ENCODE data around the gene VDAC2. TPM values are rescaled to one million over a fixed set of nuclear protein-coding genes. Genes with fewer than 3 reads are reported as not detected.
A peak's percentile ranks its signal among the peaks of the same experiment; 100 is the strongest.
"Not testable (repeated sequence)": the region's sequence is repeated elsewhere in the genome, so short reads cannot be mapped to it uniquely, and the experiment has no call there.

VDAC2 gene
- total RNA-seq (2014; rRNA removed; shearing (Covaris generic)): 160 and 164 TPM in 2 replicates

GRCh38 chr10:75210282-75211006 is at the start of gene VDAC2:
TSS of gene VDAC2 (plus strand) at chr10:75210796. CDS start at chr10:75211159, 363 bp downstream.
- peak; percentile 84 for DNase-seq (ENCODE audit: low read depth)

GRCh38 chr10:75165684-75166622 is 44.6 kb upstream of the VDAC2 start:
- peak; percentile 31 for DNase-seq (ENCODE audit: low read depth)

GRCh38 chr10:75166623-75166972 is 44.0 kb upstream of the VDAC2 start:
- no peak for DNase-seq (ENCODE audit: low read depth)

GRCh38 chr10:75168275-75168674 is 42.3 kb upstream of the VDAC2 start:
- DNase-seq (ENCODE audit: low read depth): no peak

GRCh38 chr10:75170215-75170614 is 40.4 kb upstream of the VDAC2 start:
- no peak for DNase-seq (ENCODE audit: low read depth)

GRCh38 chr10:75175046-75175445 is 35.5 kb upstream of the VDAC2 start:
- DNase-seq (ENCODE audit: low read depth): no peak

GRCh38 chr10:75176046-75176445 is 34.5 kb upstream of the VDAC2 start:
- DNase-seq (ENCODE audit: low read depth): no peak

- DNase-seq (ENCODE audit: low read depth): no peak
These were observed 33.9 kb upstream of the VDAC2 start for GRCh38 chr10:75176736-75177135.

- DNase-seq (ENCODE audit: low read depth): no peak
These were observed 30.9 kb upstream of the VDAC2 start for GRCh38 chr10:75179657-75180177.

- peak; percentile 11 for DNase-seq (ENCODE audit: low read depth)
These were observed 30.0 kb upstream of the VDAC2 start for GRCh38 chr10:75180592-75180991.

- no peak for DNase-seq (ENCODE audit: low read depth)
These were observed 29.5 kb upstream of the VDAC2 start for GRCh38 chr10:75181073-75181472.

- no peak for DNase-seq (ENCODE audit: low read depth)
These were observed 24.3 kb upstream of the VDAC2 start for GRCh38 chr10:75186310-75186709.

- DNase-seq (ENCODE audit: low read depth): peak; percentile 45
These were observed 22.6 kb upstream of the VDAC2 start for GRCh38 chr10:75187961-75188426.

GRCh38 chr10:75188522-75188921 is 22.1 kb upstream of the VDAC2 start:
- DNase-seq (ENCODE audit: low read depth): not testable (repeated sequence)

- no peak for DNase-seq (ENCODE audit: low read depth)
These were observed 21.1 kb upstream of the VDAC2 start for GRCh38 chr10:75189266-75190096.

GRCh38 chr10:75191821-75192568 is 18.6 kb upstream of the VDAC2 start:
- peak; percentile 67 for DNase-seq (ENCODE audit: low read depth)

GRCh38 chr10:75194625-75195024 is 16.0 kb upstream of the VDAC2 start:
- DNase-seq (ENCODE audit: low read depth): not testable (repeated sequence)

- peak; percentile 48 for DNase-seq (ENCODE audit: low read depth)
These were observed 15.4 kb upstream of the VDAC2 start for GRCh38 chr10:75195035-75195763.

- DNase-seq (ENCODE audit: low read depth): no peak
These were observed 13.5 kb upstream of the VDAC2 start for GRCh38 chr10:75197066-75197465.

- peak; percentile 18 for DNase-seq (ENCODE audit: low read depth)
These were observed 12.7 kb upstream of the VDAC2 start for GRCh38 chr10:75197906-75198305.
